ENCODE measurements around the gene LINS1.

Gene LINS1

DNA sequence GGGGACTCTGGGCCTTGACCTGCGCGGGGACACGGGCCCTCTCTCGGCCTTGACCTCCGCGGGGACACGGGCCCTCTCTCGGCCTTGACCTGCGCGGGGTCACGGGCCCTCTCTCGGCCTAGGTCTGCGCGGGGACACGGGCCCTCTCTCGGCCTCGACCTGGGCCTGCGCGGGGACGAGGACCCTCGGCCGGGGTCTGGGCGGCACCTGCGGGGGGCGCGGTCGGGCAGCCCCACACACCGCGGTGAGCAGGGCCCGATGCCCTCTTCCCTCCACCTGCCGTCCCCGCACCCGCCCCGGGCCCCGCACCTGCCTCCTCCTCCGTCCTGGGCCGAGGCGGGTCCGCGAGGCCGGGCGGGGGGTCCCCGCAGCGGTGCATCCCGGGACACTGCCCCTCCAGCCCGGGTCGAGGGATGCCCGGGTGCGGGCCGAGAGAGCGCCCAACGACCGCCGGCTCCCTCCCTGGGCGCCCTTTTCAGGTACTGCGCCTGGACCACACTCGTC is 57.6 kb downstream of the LINS1 start:
- DNase-seq = no peak

DNA sequence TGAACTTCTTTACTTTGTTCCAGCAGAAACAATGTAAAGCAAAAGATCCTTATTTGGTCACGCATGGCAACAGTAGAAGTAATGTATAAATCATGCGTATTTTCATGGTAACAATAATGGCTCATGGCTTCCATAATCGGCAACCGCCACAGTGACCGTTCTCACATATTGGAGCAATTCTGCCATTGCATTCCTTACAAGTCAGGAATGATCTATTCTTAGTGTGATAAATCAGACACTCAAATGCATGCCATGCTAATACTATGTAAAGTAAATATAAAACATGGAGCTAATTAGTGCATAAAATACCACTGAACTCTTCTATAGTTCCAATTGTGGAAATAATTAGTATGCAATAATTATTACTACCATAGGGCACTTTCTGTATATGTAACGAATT is 59.7 kb downstream of the LINS1 start:
- no peak for DNase-seq

DNA sequence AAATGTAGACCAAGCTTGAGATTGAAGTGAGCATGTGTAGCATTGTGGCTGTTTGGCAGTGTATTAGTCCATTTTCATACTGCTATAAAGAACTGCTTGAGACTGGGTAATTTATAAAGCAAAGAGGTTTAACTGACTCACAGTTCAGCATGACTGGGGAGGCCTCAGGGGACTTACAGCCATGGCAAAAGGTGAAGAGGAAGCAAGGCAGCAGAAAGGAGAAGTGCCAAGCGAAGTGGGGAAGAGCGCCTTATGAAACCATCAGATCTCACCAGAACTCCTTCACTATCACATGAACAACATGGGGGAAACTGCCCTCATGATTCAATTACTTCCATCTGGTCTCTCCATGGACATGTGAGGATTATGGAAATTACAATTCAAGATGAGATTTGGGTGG is 64.7 kb downstream of the LINS1 start:
- DNase-seq = no peak

DNA sequence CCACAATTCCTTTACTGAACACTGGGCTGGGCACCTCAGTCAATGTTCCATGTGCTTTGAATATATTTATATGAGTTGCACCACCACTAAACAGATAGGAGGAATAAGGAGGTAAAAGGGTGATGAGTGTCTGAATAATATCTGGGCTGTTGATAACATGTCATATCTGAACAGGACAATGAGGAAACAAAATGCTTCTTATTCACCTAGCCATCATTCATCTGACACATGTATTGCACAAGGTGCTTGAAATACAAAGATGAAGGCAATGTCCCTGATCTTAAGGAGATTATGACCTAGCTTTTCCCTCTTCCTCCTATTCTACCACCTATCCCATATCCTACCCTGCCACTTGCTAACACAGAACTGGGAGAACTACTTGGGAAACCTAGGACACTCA is 65.3 kb downstream of the LINS1 start:
- no peak for DNase-seq

DNA sequence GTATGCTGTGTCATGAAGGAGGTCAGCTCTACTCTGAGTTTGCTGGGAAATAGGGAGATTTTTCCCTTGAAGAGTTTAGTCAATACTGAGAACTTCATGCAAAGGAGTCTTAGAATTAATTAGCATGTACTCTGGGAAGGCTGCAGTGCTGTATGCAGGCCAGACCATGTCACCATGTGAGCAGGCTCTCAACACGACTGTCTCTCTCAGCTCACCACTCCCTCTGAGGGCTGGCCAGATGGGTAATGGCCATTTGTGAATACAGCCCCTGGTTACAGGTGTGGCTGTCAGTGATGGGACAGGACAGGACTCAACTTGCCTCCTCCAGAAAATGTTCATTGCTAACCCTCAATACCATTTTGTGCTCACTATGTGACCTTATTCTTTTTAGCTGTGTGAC is 68.1 kb downstream of the LINS1 start:
- DNase-seq = no peak

DNA sequence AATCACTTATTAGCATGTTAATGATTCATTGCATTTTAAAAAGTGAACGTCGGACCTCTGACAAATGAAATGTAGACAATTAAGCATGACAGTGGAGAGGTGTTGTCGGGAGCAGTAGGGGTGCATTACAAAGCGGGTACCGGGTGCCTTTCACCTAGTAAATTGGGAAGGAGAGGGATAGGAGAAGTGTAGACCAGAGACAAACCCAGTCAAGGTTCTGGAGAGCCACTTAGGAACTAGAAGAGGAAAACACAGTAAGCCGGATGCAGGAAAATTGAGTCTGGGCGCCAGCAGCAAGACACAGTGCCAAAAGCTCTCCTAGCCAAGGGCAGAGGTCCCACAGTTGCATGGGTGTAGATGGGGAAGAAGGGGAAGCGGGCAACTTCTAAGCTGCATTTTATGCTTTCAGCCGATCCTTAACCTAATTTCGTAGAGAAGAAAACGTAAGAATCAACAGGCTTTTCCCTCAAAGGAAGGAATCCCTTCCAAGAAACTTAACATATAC is 70.1 kb downstream of the LINS1 start:
- no peak for DNase-seq

DNA sequence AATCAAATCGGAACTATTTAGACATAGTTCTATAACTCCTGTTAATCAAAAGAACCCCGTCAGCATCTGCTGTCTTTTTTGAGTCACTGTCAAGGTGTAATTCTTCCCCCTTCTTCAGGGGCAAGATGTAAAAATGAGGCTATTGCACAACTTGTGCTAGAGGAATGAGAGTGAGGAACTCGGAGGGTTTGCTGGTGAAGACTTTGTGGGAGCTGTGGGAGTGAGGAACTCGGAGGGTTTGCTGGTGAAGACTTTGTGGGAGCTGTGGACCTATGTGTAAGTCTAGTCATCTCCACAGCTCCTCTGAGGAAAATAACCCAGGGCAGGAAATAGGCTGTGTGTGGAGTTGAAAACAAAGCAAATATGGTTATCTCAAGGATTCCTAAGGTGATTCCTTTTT is 70.8 kb downstream of the LINS1 start:
- no peak for DNase-seq

DNA sequence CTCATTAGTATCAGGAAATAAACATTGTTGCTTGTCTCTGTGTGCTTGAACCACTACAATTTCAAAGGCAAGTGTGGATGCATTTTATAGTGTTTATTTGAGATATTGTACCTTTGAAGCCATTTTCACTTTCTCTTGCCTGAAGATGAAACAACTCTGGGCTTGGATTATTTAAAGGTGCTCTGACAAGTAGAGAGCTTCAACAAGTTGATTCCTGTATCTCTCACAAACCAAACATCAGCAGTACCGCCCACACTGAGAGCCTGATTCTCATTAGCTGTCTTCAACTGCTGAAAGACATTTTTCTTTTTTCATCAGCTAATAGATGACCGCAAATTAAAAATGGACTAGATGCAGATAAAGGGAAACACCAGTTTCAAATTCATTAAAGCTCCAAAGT is 72.4 kb downstream of the LINS1 start:
- DNase-seq = no peak

DNA sequence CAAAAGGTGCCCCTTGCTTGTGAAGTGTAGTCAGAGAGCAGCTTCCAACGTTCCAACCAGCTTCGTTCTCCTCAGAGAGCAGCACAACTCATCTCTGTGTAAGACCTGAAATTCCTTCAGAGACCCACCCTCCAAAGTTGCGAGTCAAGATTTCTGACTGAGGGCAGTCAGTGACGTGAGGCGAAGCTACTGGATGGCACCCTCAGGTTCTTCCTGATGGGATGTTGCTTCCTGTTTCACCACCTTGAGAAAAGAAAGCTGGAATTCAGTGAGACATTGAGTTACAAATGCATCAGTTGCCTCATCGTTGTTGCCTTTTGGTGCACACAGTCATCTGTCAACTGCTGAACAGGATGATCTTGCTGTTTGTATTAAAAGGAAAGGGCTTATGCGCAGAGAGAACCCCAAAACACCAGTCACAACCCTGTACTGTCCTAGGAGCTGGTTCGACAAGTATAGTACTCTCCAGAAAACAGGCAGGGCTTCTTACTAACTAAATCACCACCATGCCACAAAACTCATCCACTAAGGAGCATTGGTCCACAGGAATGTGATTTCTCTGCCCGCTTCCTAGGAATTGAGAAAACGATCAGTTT is 73.1 kb downstream of the LINS1 start, which contains the start of gene CERS3:
Gene CERS3 (minus strand): TSS at position 118 of the 596 bp plus-strand sequence. CDS start 27,101 bp downstream, outside the sequence.
- DNase-seq = no peak

DNA sequence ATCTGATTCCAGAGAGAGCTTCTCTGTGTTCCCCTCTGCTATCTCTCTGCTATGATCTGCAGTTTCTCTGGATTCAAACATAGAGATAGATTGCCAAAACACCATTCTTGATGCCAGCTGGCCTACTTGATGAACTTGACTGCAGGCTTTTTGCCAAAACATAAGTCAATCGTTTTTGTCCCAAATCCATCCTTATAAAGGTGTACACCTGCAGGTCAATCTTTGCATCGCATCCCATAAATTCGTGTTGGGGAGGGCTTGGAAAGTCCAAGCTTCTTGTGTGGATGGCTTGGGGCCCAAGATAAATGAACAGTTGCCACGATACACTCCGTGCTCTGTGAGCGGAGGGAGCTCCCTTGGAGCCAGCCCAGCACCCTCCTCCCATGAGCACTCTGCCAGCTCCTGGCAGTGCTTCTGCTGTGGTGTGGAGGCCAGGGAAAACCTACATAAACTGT is 75.9 kb downstream of the LINS1 start:
- no peak for DNase-seq

DNA sequence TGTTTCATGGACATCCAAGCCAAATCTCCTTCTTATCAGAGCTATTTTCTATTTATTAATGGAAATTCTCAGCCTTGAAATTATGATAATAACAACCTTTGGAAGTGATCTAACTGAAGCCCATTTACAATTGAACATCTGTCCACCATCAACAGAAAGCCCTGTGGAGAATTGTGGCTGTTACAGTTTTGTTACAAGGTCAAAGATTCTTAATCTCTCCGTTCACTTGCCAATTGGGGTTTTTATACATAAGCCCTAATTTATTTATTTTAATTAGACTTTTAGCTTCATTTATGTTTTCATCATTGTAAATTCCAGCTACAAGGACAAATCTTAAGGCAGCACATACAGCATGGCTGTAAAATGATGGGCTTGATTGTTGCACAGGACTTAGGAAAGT is 76.5 kb downstream of the LINS1 start:
- no peak for DNase-seq

DNA sequence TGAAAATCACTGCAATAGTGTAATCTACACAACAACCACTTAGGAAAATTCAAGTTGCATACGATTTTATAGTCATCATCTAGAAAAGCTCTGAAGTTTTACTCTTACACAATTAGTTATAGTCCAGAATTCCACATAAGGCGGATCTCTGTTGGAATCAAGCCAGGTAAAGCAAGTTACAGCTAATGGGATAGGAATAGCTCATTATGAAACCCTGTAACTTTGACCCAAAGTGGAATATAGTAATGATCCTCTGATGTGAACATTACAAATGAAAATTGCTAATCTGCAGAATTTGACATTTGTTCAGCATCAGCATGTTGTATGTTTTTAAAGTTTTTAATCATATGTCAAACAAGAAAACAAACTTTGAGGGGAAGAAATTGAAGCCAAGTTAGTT is 77.7 kb downstream of the LINS1 start:
- DNase-seq = no peak

DNA sequence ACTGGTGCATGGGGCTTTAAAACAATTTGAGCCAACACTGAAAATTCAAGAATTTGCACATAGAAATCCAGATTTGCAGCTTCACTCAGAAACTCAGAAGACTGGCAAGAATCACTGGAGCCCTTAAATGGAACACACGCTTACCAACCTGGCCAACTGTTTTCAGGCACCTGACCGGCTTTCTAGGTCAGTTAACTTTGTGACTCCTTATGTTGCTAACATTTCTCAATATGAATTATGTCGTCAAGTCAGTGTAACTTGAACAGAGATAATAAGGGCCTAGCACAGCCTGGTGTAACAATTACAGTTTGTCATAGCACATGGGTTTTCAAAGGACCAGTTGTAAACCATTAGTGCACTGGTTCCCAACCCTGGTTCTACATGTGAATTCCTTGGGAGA is 80.1 kb downstream of the LINS1 start:
- DNase-seq = no peak

DNA sequence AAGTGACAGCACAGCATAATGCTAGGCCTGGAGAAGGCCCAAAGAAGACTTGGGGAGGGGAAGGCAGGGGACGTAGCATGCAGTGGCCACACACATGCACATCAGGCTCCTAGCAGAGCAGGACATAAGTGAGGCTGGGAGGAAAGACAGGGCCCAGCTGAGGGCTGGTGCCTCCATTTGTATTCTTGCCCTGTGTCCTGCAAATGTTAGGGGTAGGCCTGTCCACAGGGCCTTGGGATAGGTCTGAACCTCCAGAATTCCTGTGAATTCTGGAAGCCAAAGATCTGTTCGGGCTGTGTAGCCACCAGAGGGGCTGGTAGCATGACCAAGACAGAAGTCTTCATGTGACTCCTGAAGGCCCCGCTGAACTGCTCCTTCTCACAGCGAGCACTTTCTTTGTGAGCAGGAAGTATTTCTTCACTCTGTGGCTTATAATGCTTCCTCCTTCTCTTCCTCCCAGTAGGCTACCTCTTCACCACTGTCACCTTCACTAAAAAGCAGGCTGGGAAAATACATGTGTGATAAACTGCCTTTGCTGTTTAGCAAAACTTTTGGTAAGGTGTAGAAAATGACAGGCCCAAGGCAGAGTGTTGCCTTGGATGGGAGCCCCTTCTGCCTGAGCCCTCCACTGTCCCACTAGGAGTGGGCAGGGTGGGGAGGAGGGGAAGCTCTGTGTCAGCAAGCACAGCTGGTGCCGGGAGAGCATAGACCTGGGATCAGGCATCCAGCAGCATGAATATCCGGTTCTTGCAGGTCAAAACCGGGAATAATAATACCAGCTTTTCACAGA is 81.7 kb downstream of the LINS1 start:
- DNase-seq = no peak

DNA sequence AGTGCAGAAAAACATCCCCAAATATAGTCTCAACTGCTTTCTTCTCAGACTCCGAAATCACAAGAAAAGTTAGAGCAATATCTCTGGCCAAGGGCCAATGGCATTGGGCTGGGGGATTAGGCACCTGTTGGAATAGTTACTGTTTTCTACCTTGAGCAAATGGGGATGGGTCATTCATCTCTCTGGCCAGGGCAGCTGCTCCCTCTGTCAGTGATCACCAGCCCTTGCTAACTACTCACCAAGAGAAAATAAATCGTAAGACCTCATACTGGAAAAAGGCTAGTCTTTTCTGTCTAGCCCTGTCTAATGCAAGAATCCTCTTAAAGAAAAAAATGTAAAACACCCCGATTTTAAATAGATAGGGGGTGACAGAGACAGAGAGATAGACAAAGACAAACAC is 84.1 kb downstream of the LINS1 start:
- DNase-seq = no peak

Data from activated naive CD4-positive, alpha-beta T cell treated with Interleukin-2 at 50 U/mL for 16 hours (primary cell).